Measurements from ENCODE around the gene BNIPL. TPM values are rescaled to one million over a fixed set of nuclear protein-coding genes. Genes with fewer than 3 reads are reported as not detected.

BNIPL gene
- total and polyA plus RNA-seq, 2 of the 13 experiments (the other 11 are each of a cell fraction or from before 2014, with no cell fraction given) = 0.40 to 1.1 TPM

GRCh38 chr1:151006327-151007052 lies 29.9 kb upstream of the BNIPL start, which contains the start of gene MINDY1 (continued):
- TF ChIP-seq ZNF530 (CRISPR knock-in tag; IDR thresholded peaks at IDR 0.05; ENCODE audit: low read depth) = no peak
- TF ChIP-seq ZNF280B (CRISPR knock-in tag; IDR thresholded peaks at IDR 0.05; ENCODE audit: borderline replicate concordance) = no peak
- no peak for TF ChIP-seq ARHGAP35 (CRISPR knock-in tag; IDR thresholded peaks at IDR 0.05; ENCODE audit: borderline replicate concordance)
- no peak for TF ChIP-seq ATF5 (CRISPR knock-in tag; IDR thresholded peaks at IDR 0.05; ENCODE audit: low read depth)
- TF ChIP-seq ZSCAN22 (CRISPR knock-in tag; IDR thresholded peaks at IDR 0.05) = no peak
- no peak for TF ChIP-seq KLF13 (CRISPR knock-in tag; IDR thresholded peaks at IDR 0.05)
- TF ChIP-seq ZNF501 (CRISPR knock-in tag; IDR thresholded peaks at IDR 0.05) = no peak
- no peak for TF ChIP-seq NFIB (CRISPR knock-in tag; IDR thresholded peaks at IDR 0.05; ENCODE audit: borderline replicate concordance)
- TF ChIP-seq JUNB (CRISPR knock-in tag; IDR thresholded peaks at IDR 0.05; ENCODE audit: borderline replicate concordance) = no peak
- TF ChIP-seq ZNF615 (CRISPR knock-in tag; IDR thresholded peaks at IDR 0.05; ENCODE audit: borderline replicate concordance) = no peak
- TF ChIP-seq ZNF510 (CRISPR knock-in tag; IDR thresholded peaks at IDR 0.05; ENCODE audit: low read depth) = no peak
- no peak for TF ChIP-seq SETDB1 (CRISPR knock-in tag; IDR thresholded peaks at IDR 0.05; ENCODE audit: borderline replicate concordance)
- TF ChIP-seq MBD4 (IDR thresholded peaks at IDR 0.05; ENCODE audit: borderline replicate concordance, low read length) = no peak
- TF ChIP-seq SRSF1 (optimal IDR thresholded peaks at IDR 0.05; ENCODE audit: low read depth, low read length) = peak; percentile 38
- no peak for TF ChIP-seq ZNF747 (CRISPR knock-in tag; IDR thresholded peaks at IDR 0.05; ENCODE audit: borderline replicate concordance)
- no peak for TF ChIP-seq ZNF329 (CRISPR knock-in tag; IDR thresholded peaks at IDR 0.05; ENCODE audit: low read depth)
- no peak for TF ChIP-seq MAZ (IDR thresholded peaks at IDR 0.05; ENCODE audit: borderline replicate concordance, low read depth, low read length)
- TF ChIP-seq MAZ (CRISPR knock-in tag; IDR thresholded peaks at IDR 0.05; ENCODE audit: low read depth) = peak; percentile 3; the same call in 1 of the 2 replicates
- peak; percentile 92 for TF ChIP-seq ZNF317 (CRISPR knock-in tag; IDR thresholded peaks at IDR 0.05)
- TF ChIP-seq FOSL2 (CRISPR knock-in tag; IDR thresholded peaks at IDR 0.05) = peak; percentile 30; the same call in 1 of the 2 replicates
- no peak for TF ChIP-seq ZNF766 (CRISPR knock-in tag; IDR thresholded peaks at IDR 0.05; ENCODE audit: borderline replicate concordance)
- TF ChIP-seq ZFP36L2 (CRISPR knock-in tag; IDR thresholded peaks at IDR 0.05) = no peak
- TF ChIP-seq ZNF414 (CRISPR knock-in tag; IDR thresholded peaks at IDR 0.05) = no peak
- TF ChIP-seq RFX3 (CRISPR knock-in tag; IDR thresholded peaks at IDR 0.05) = no peak
- TF ChIP-seq NCOA5 (CRISPR knock-in tag; IDR thresholded peaks at IDR 0.05) = no peak
- TF ChIP-seq, protein P1, sequence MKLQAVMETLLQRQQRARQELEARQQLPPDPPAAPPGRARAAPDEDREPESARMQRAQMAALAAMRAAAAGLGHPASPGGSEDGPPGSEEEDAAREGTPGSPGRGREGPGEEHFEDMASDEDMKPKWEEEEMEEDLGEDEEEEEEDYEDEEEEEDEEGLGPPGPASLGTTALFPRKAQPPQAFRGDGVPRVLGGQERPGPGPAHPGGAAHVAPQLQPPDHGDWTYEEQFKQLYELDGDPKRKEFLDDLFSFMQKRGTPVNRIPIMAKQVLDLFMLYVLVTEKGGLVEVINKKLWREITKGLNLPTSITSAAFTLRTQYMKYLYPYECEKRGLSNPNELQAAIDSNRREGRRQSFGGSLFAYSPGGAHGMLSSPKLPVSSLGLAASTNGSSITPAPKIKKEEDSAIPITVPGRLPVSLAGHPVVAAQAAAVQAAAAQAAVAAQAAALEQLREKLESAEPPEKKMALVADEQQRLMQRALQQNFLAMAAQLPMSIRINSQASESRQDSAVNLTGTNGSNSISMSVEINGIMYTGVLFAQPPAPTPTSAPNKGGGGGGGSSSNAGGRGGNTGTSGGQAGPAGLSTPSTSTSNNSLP (IDR thresholded peaks at IDR 0.05; ENCODE audit: low read depth, low read length) = peak; percentile 61; the same call in 1 of the 2 replicates
- 0 out of 2 replicates have a peak, but pooled peaks have one; percentile 60 for TF ChIP-seq ZSCAN31 (CRISPR knock-in tag; IDR thresholded peaks at IDR 0.05; ENCODE audit: low read depth)
